Fibroblast of lung (primary cell): Measurements from ENCODE around the gene RAPGEF6. TPM values are rescaled to one million over a fixed set of nuclear protein-coding genes. Genes with fewer than 3 reads are reported as not detected.
"Not testable (repeated sequence)": the region's sequence is repeated elsewhere in the genome, so short reads cannot be mapped to it uniquely, and the experiment has no call there.

Experiments
- DNase-seq, 2 donors: peaks; one replicate each; pipeline versions ENCODE4 v3.0.0 to v3.0.0-alpha.2; 2010; ENCODE audit warnings: low read depth in 2 of 2
- H2AFZ ChIP-seq: 2 replicates; pipeline ENCODE4 v1.5.1; 2012; ENCODE audit warnings: low read length, control low read depth, inconsistent platforms
- H3K27ac ChIP-seq: 2 replicates; pipeline ENCODE4 v1.5.1; 2011; ENCODE audit warnings: low read length, control low read depth; ENCODE audit not compliant: insufficient read depth
- H3K27me3 ChIP-seq: 2 replicates; pipeline ENCODE4 v1.5.1; 2011; ENCODE audit warnings: mild to moderate bottlenecking, low read length; ENCODE audit not compliant: control insufficient read depth, insufficient read depth
- H3K36me3 ChIP-seq: 2 replicates; pipeline ENCODE4 v1.5.1; 2011; ENCODE audit warnings: low read length; ENCODE audit not compliant: control insufficient read depth, insufficient read depth
- H3K4me1 ChIP-seq: 2 replicates; pipeline ENCODE4 v1.5.1; 2011; ENCODE audit warnings: low read length; ENCODE audit not compliant: control insufficient read depth, insufficient read depth; ENCODE audit errors: extremely low read depth
- H3K4me2 ChIP-seq: 2 replicates; pipeline ENCODE4 v1.5.1; 2011; ENCODE audit warnings: low read length, control low read depth; ENCODE audit not compliant: insufficient read depth; ENCODE audit errors: extremely low read depth
- H3K4me3 ChIP-seq, 4 experiments: fragments of 200-600 bp in 1 of 4; sonication (generic) in 1 of 4; replicated peaks in 1 of 4; 2 replicates each; pipeline ENCODE4 v1.5.1; 2011 to 2016; ENCODE audit warnings: low read length in 4 of 4, low read depth in 3 of 4, mild to moderate bottlenecking in 3 of 4, control low read depth in 2 of 4, inconsistent platforms in 1 of 4, mixed read lengths in 1 of 4; ENCODE audit not compliant: insufficient read depth in 1 of 4; ENCODE audit errors: control extremely low read depth in 1 of 4
- H3K79me2 ChIP-seq: 2 replicates; pipeline ENCODE4 v1.5.1; 2012; ENCODE audit warnings: mild to moderate bottlenecking, low read length, inconsistent platforms; ENCODE audit not compliant: control insufficient read depth, insufficient read depth
- H3K9ac ChIP-seq: 2 replicates; pipeline ENCODE4 v1.5.1; 2011; ENCODE audit warnings: mild to moderate bottlenecking, low read length, control low read depth; ENCODE audit not compliant: insufficient read depth
- H3K9me3 ChIP-seq: 2 replicates; pipeline ENCODE4 v1.5.1; 2012; ENCODE audit warnings: low read depth, low read length; ENCODE audit not compliant: control insufficient read depth, insufficient read depth
- H4K20me1 ChIP-seq: 2 replicates; pipeline ENCODE4 v1.5.1; 2011; ENCODE audit warnings: low read length; ENCODE audit not compliant: control insufficient read depth, insufficient read depth; ENCODE audit errors: extremely low read depth
- EZH2 ChIP-seq: IDR thresholded peaks from 2 replicates; pipeline ENCODE4 v1.5.1; 2012; ENCODE audit warnings: low read length, control low read depth, mild to moderate bottlenecking; ENCODE audit errors: missing control alignments
- polyA plus RNA-seq, 2 donors: library from polyadenylated mRNA; depleted of rRNA in 1 of 2; stranded (reverse) in 1 of 2; unstranded in 1 of 2; fragments of >200 nt; gene quantifications; 2 replicates each; pipeline ENCODE4 v1.2.1, GENCODE V29; 2011 to 2012; ENCODE audit warnings: missing spikeins in 1 of 2
- total RNA-seq: library from RNA; depleted of rRNA; stranded (reverse); fragments of >200 nt; gene quantifications from 2 replicates; pipeline ENCODE4 v1.2.1, GENCODE V29; 2014
- TF ChIP-seq, protein P1 (sequence below), 2 donors: IDR thresholded peaks in 1 of 2; conservative IDR thresholded peaks in 1 of 2; 1 replicate in 1 of 2; 2 replicates in 1 of 2; pipeline ENCODE4 v1.5.1; 2011 to 2012; ENCODE audit warnings: low read length in 2 of 2, control low read depth in 1 of 2, inconsistent platforms in 1 of 2, low read depth in 1 of 2, mild to moderate bottlenecking in 1 of 2

The RAPGEF6 gene
- total and polyA plus RNA-seq, 2 donors (not counting 1 experiment from before 2014, with no cell fraction given): 10.2 to 35.7 TPM

DNA sequence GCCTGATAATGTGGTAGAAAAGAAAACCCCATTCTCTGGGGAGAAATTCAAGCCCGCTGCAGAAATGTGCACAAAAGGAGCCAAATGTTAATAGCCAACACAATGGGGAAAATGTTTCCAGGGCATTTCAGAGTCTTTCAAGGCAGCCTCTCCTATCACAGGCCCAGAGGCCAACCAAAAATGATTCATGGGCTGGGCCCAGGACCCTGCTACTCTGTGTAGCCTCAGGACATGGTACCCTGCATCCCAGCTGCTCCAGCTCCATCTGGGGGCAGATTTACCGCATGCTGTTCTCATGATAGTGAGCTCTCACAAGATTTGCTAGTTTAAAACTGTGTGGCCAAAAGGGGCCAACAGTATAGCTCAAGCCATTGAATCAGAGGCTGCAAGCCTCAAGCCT lies 41.1 kb downstream of the RAPGEF6 start:
- no peak for TF ChIP-seq EZH2
- TF ChIP-seq, protein P1, sequence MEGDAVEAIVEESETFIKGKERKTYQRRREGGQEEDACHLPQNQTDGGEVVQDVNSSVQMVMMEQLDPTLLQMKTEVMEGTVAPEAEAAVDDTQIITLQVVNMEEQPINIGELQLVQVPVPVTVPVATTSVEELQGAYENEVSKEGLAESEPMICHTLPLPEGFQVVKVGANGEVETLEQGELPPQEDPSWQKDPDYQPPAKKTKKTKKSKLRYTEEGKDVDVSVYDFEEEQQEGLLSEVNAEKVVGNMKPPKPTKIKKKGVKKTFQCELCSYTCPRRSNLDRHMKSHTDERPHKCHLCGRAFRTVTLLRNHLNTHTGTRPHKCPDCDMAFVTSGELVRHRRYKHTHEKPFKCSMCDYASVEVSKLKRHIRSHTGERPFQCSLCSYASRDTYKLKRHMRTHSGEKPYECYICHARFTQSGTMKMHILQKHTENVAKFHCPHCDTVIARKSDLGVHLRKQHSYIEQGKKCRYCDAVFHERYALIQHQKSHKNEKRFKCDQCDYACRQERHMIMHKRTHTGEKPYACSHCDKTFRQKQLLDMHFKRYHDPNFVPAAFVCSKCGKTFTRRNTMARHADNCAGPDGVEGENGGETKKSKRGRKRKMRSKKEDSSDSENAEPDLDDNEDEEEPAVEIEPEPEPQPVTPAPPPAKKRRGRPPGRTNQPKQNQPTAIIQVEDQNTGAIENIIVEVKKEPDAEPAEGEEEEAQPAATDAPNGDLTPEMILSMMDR (conservative IDR thresholded peaks at IDR 0.05 in 1 of 2, IDR thresholded peaks at IDR 0.05 in 1 of 2; ENCODE audit: low read depth in 1 of 2, low read length in 2 of 2): no peak
- H3K27me3 ChIP-seq: no peaks in the 10 kb centered on the region
- H3K36me3 ChIP-seq: no peaks in the 10 kb centered on the region
- no peak overlapping the region for H3K9ac ChIP-seq
- H3K27ac ChIP-seq: no peak overlapping the region
- DNase-seq: no peak
- H3K9me3 ChIP-seq: no peaks in the 10 kb centered on the region
- H2AFZ ChIP-seq: no peak overlapping the region
- no peaks in the 10 kb centered on the region for H4K20me1 ChIP-seq
- H3K4me2 ChIP-seq: no peak overlapping the region
- H3K4me3 ChIP-seq: no peak overlapping the region
- peaks cover 2% of the 10 kb centered on the region for H3K4me1 ChIP-seq
- peaks cover 14% of the 10 kb centered on the region for H3K79me2 ChIP-seq

DNA sequence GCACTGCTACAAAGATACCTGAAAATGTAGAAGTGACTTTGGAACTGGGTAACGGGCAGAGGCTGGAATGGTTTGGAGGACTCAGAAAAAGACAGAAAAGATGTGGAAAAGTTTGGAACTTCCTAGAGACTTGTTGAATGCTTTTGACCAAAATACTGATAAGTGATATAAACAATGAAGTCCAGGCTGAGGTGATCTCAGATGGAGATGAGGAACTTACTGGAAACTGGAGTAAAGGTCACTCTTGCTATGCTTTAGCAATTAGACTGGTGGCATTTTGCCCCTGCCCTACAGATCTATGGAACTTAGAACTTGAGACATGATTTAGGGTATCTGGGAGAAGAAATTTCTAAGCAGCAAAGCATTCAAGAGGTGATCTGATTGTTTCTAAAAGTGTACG lies 41.6 kb downstream of the RAPGEF6 start:
- H3K4me2 ChIP-seq, H2AFZ ChIP-seq, H3K36me3 ChIP-seq, H3K27ac ChIP-seq, H3K4me3 ChIP-seq, H3K9ac ChIP-seq, H3K9me3 ChIP-seq, H3K27me3 ChIP-seq, H3K4me1 ChIP-seq, H4K20me1 ChIP-seq: not testable (repeated sequence)
- H3K79me2 ChIP-seq: peaks cover 15% of the 10 kb centered on the region
- peak; percentile 18 to 23 for DNase-seq

- Histone ChIP-seq H4K20me1 (no peaks in the 10 kb centered on the region), H3K4me2 (no peak overlapping the region), H3K27me3 (no peaks in the 10 kb centered on the region), H3K4me1 (peaks cover 2% of the 10 kb centered on the region), H3K4me3 (no peak overlapping the region), H3K9me3 (no peaks in the 10 kb centered on the region), H3K27ac (no peak overlapping the region), H3K9ac (no peak overlapping the region), H2AFZ (no peak overlapping the region), H3K36me3 (no peaks in the 10 kb centered on the region), H3K79me2 (peaks cover 8% of the 10 kb centered on the region)
- TF ChIP-seq, protein P1 (conservative IDR thresholded peaks at IDR 0.05 in 1 of 2, IDR thresholded peaks at IDR 0.05 in 1 of 2; ENCODE audit: low read depth in 1 of 2, low read length in 2 of 2): peak; percentile 84 to 90
- no peak for TF ChIP-seq EZH2
- peak; percentile 61 to 77 for DNase-seq
Observed at GRCh38 chr5:131589510-131590348, 45.3 kb downstream of the RAPGEF6 start.
